Keratinocyte (primary cell): ENCODE data around the gene NAA10.

Source experiments
- CTCF ChIP-seq, 3 experiments: IDR thresholded peaks in 1 of 3; conservative IDR thresholded peaks in 1 of 3; optimal IDR thresholded peaks in 1 of 3; 2 replicates in 2 of 3; 3 replicates in 1 of 3; pipeline versions ENCODE3 to v1.5.1; 2011; ENCODE audit warnings: low read length in 3 of 3, mild to moderate bottlenecking in 3 of 3, moderate library complexity in 2 of 3, control low read depth in 1 of 3, inconsistent platforms in 1 of 3; ENCODE audit not compliant: insufficient read depth in 2 of 3; ENCODE audit errors: extremely low read depth in 1 of 3
- EZH2 ChIP-seq: IDR thresholded peaks from one replicate; pipeline ENCODE4 v1.6.1; 2012; ENCODE audit warnings: inconsistent platforms, mild to moderate bottlenecking, low read length, moderate library complexity

GRCh38 chrX:153947009-153947769 is 12.4 kb upstream of the NAA10 start:
- TF ChIP-seq CTCF (optimal IDR thresholded peaks at IDR 0.05 in 1 of 3, IDR thresholded peaks at IDR 0.05 in 1 of 3, conservative IDR thresholded peaks at IDR 0.05 in 1 of 3; ENCODE audit: extremely low read depth in 1 of 3, insufficient read depth in 2 of 3, low read length in 3 of 3): peak in 2 of 3 experiments; percentile 83 to 85
- TF ChIP-seq EZH2: no peak
